ENCODE results near the gene OLFM3.

Gene OLFM3

DNA sequence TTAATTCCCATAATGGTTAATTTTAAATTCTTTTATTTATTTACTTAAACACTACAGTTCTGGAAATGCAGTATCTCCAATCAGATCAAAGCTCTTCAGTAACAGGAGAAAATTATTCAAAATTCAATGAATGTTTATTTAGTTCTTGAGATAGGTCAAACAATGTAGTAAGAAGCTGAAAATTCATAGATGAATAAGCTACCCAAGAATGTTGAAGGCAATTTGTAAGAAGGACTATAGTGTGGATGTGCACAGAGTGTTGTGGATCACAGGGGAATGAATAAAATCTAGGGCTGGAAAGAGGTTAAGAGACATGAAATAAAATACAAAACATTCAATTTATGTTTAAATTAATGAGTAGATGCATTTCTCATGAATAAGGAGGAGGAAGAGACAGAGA lies 72.0 kb downstream of the OLFM3 start:
- TF ChIP-seq CTCF (IDR thresholded peaks at IDR 0.05; ENCODE audit: low read depth, low read length) = no peak
- DNase-seq (ENCODE audit: extremely low read depth, low read depth) = no peak

DNA sequence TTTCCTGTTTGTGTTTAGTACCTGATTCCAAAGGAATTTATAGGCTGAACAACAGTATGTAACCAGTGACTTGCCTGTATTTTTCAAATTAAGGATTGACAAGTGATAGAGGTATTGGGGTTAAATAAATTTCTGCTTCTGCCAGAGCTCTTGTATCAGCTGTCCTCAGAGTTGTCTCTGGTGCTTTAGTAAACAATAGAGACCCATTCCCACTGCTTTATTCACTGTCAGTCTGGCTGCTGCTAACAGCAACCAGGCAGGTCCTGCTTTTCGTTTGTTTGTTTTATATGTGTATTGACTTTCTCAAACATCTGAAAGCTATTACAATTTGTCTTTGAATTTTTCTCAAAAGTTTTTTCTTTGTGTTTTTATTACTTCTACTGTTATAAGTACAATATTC lies 76.1 kb downstream of the OLFM3 start:
- DNase-seq (ENCODE audit: extremely low read depth, low read depth) = no peak
- no peak for TF ChIP-seq CTCF (IDR thresholded peaks at IDR 0.05; ENCODE audit: low read depth, low read length)

- no peak for TF ChIP-seq CTCF (IDR thresholded peaks at IDR 0.05; ENCODE audit: low read depth, low read length)
- no peak for DNase-seq (ENCODE audit: extremely low read depth, low read depth)
Observed at GRCh38 chr1:101918277-101918676, 78.4 kb downstream of the OLFM3 start.

GRCh38 chr1:101915597-101915996 lies 81.1 kb downstream of the OLFM3 start:
- TF ChIP-seq CTCF (IDR thresholded peaks at IDR 0.05; ENCODE audit: low read depth, low read length) = no peak
- DNase-seq (ENCODE audit: extremely low read depth, low read depth) = no peak

- no peak for DNase-seq (ENCODE audit: extremely low read depth, low read depth)
- no peak for TF ChIP-seq CTCF (IDR thresholded peaks at IDR 0.05; ENCODE audit: low read depth, low read length)
Observed at GRCh38 chr1:101914473-101915242, 82.1 kb downstream of the OLFM3 start.

GRCh38 chr1:101911894-101912293 lies 84.8 kb downstream of the OLFM3 start:
- no peak for DNase-seq (ENCODE audit: extremely low read depth, low read depth)
- TF ChIP-seq CTCF (IDR thresholded peaks at IDR 0.05; ENCODE audit: low read depth, low read length) = no peak

GRCh38 chr1:101908980-101909379 lies 87.7 kb downstream of the OLFM3 start:
- no peak for TF ChIP-seq CTCF (IDR thresholded peaks at IDR 0.05; ENCODE audit: low read depth, low read length)

More at GRCh38 chr1:101908980-101909379, 87.7 kb downstream of the OLFM3 start:
- DNase-seq (ENCODE audit: extremely low read depth, low read depth) = no peak

Measured in AG09319 (cell line).